Right lobe of liver (tissue), 6 donors: ENCODE data around the gene TSPAN13. TPM values are rescaled to one million over a fixed set of nuclear protein-coding genes. Genes with fewer than 3 reads are reported as not detected.

Experiments
- ATAC-seq, 4 donors: fragments of 200-7000 bp; cut with Tn5 transposase; one replicate each; pipeline ENCODE4 v1.9.1; 2020; ENCODE audit warnings: mild to moderate bottlenecking in 4 of 4, moderate library complexity in 4 of 4
- DNase-seq, 3 donors: peaks; one replicate each; pipeline ENCODE4 v3.0.0-alpha.2; 2020
- H3K27ac ChIP-seq, 3 donors: fragments of 200-600 bp; one replicate each; pipeline ENCODE4 v1.8.0; 2022
- H3K27me3 ChIP-seq, 2 donors: fragments of 200-600 bp; one replicate each; pipeline ENCODE4 v1.8.0; 2022
- H3K36me3 ChIP-seq, 4 donors: fragments of 200-600 bp; sonication (generic) in 1 of 4; one replicate each; pipeline versions ENCODE4 v1.5.1 to v1.8.0; 2017 to 2022; ENCODE audit warnings: control low read depth in 1 of 4
- H3K4me1 ChIP-seq, 4 donors: fragments of 200-600 bp; sonication (generic) in 1 of 4; one replicate each; pipeline versions ENCODE4 v1.5.1 to v1.8.0; 2017 to 2022; ENCODE audit warnings: control low read depth in 1 of 4
- H3K4me3 ChIP-seq, 3 donors: fragments of 200-600 bp; one replicate each; pipeline ENCODE4 v1.8.0; 2022
- H3K9me3 ChIP-seq, 4 donors: fragments of 200-600 bp; sonication (generic) in 1 of 4; one replicate each; pipeline versions ENCODE4 v1.5.1 to v1.8.0; 2017 to 2022; ENCODE audit warnings: control low read depth in 1 of 4
- CTCF ChIP-seq, 4 donors: fragments of 200-600 bp in 3 of 4; fragments of 450-650 bp in 1 of 4; IDR thresholded peaks; one replicate each; pipeline versions ENCODE4 v1.5.1 to v1.8.0; 2016 to 2022; ENCODE audit warnings: antibody characterized with exemption in 4 of 4, mild to moderate bottlenecking in 2 of 4
- POLR2A ChIP-seq: fragments of 450-650 bp; IDR thresholded peaks from one replicate; pipeline ENCODE4 v1.6.1; 2017; ENCODE audit warnings: antibody characterized with exemption, mild to moderate bottlenecking
- WGBS: methylation state at CpG from one replicate; pipeline ENCODE4 v1.1.6; 2018; ENCODE audit warnings: low coverage, low lambda C conversion rate; ENCODE audit not compliant: insufficient coverage; ENCODE audit errors: missing lambda C conversion rate; 5-methylcytosine and 5-hydroxymethylcytosine counted together
- intact Hi-C, 2 donors: fragments of 100-400 bp; cut with DNase I; formaldehyde crosslinking; loops; one replicate each; pipeline versions ENCODE4 v1.11.2 to v1.14.1; 2022
- total RNA-seq, 6 experiments: library from RNA; depleted of rRNA in 2 of 6; stranded (reverse); fragments of >200 nt in 2 of 6; fragmentation: NEBNext Ultra II Directional in 3 of 6; extraction: Animal tissue kit (Norgen Biotek cat#: 25700) in 3 of 6; gene quantifications; one replicate each; pipeline versions ENCODE4 v1.1.0 to v1.2.4, GENCODE V29; 2016 to 2023
- donor health status: DM: no; HTN: yes; CAD: no.
- donor health status: DM: no; HTN: no; CAD: no.
- donor health status: DM: no; HTN: no; CAD: no.
- donor health status: DM: no; HTN: yes; CAD: no.
- donor health status: DM: no; HTN: yes; CAD: no.

The TSPAN13 gene
- total RNA-seq, 6 experiments from 2014 or later: 7.1 to 43.2 (median 18.0) TPM

- TF ChIP-seq CTCF (IDR thresholded peaks at IDR 0.05) (no peak), POLR2A (no peak)
- intact Hi-C loops: no loop called here
- Histone ChIP-seq H3K27ac (no peak overlapping the region), H3K9me3 (no peaks in the 10 kb centered on the region), H3K36me3 (no peaks in the 10 kb centered on the region), H3K27me3 (no peaks in the 10 kb centered on the region), H3K4me3 (no peak overlapping the region), H3K4me1 (no peaks in the 10 kb centered on the region)
- WGBS: 84% methylated on average over 7 of the region's 7 CpGs
- no peak for ATAC-seq
- no peak for DNase-seq
Observed at GRCh38 chr7:16776053-16776452, 22.5 kb downstream of the TSPAN13 start.

GRCh38 chr7:16778476-16778875 lies 24.9 kb downstream of the TSPAN13 start:
- intact Hi-C loops: no loop called here
- no peak for DNase-seq
- Histone ChIP-seq H3K27me3 (no peaks in the 10 kb centered on the region), H3K4me3 (no peak overlapping the region), H3K4me1 (no peaks in the 10 kb centered on the region), H3K9me3 (no peaks in the 10 kb centered on the region), H3K36me3 (no peaks in the 10 kb centered on the region), H3K27ac (no peak overlapping the region)
- ATAC-seq: no peak
- TF ChIP-seq POLR2A (no peak), CTCF (IDR thresholded peaks at IDR 0.05) (no peak)
- WGBS: 93% methylated on average over 3 of the region's 3 CpGs

- 47% methylated on average over 1 of the region's 1 CpG for WGBS
- Histone ChIP-seq H3K9me3 (no peaks in the 10 kb centered on the region), H3K4me3 (no peak overlapping the region), H3K36me3 (no peaks in the 10 kb centered on the region), H3K27ac (no peak overlapping the region), H3K4me1 (no peaks in the 10 kb centered on the region), H3K27me3 (no peaks in the 10 kb centered on the region)
- TF ChIP-seq POLR2A (no peak), CTCF (IDR thresholded peaks at IDR 0.05) (no peak)
- DNase-seq: no peak
- intact Hi-C loops: no loop called here
- ATAC-seq: no peak
Observed at GRCh38 chr7:16779051-16779450, 25.5 kb downstream of the TSPAN13 start.

- Histone ChIP-seq H3K4me1 (no peaks in the 10 kb centered on the region), H3K36me3 (no peaks in the 10 kb centered on the region), H3K27me3 (no peaks in the 10 kb centered on the region), H3K27ac (no peak overlapping the region), H3K9me3 (no peaks in the 10 kb centered on the region), H3K4me3 (no peak overlapping the region)
- ATAC-seq: no peak
- TF ChIP-seq CTCF (IDR thresholded peaks at IDR 0.05): no peak
- TF ChIP-seq POLR2A: no peak
- no peak for DNase-seq
- intact Hi-C loops: no loop called here
- WGBS: 64% methylated on average over 1 of the region's 1 CpG
Observed at GRCh38 chr7:16780596-16780995, 27.0 kb downstream of the TSPAN13 start.

- Histone ChIP-seq H3K9me3 (no peaks in the 10 kb centered on the region), H3K27ac (no peak overlapping the region), H3K4me1 (no peaks in the 10 kb centered on the region), H3K36me3 (no peaks in the 10 kb centered on the region), H3K4me3 (no peak overlapping the region), H3K27me3 (no peaks in the 10 kb centered on the region)
- intact Hi-C loops: no loop called here
- WGBS: 70% methylated on average over 1 of the region's 1 CpG
- TF ChIP-seq CTCF (IDR thresholded peaks at IDR 0.05) (no peak), POLR2A (no peak)
- DNase-seq: no peak
- no peak for ATAC-seq
Observed at GRCh38 chr7:16785321-16785720, 31.8 kb downstream of the TSPAN13 start.
